Inferior parietal cortex (tissue), 1 donor: ENCODE results near the gene RAB11FIP4.

ENCODE experiments used
- DNase-seq: peaks from one replicate; pipeline ENCODE4 v3.0.0-alpha.2; 2016; ENCODE audit errors: extremely low spot score

The RAB11FIP4 gene

GRCh38 chr17:31387438-31387837 is 4.0 kb upstream of the RAB11FIP4 start:
- DNase-seq = no peak

GRCh38 chr17:31388351-31388750 is 3.1 kb upstream of the RAB11FIP4 start:
- no peak for DNase-seq

GRCh38 chr17:31388770-31389656 is 2.5 kb upstream of the RAB11FIP4 start:
- DNase-seq = peak; percentile 64

- DNase-seq = no peak
Observed at GRCh38 chr17:31389657-31390381, 1.7 kb upstream of the RAB11FIP4 start.

- no peak for DNase-seq
Observed at GRCh38 chr17:31390426-31390747, 1.1 kb upstream of the RAB11FIP4 start.

GRCh38 chr17:31390748-31391495 is 553 bp upstream of the RAB11FIP4 start:
- DNase-seq = no peak

GRCh38 chr17:31392002-31392855 is 754 bp downstream of the RAB11FIP4 start:
- no peak for DNase-seq

DNA sequence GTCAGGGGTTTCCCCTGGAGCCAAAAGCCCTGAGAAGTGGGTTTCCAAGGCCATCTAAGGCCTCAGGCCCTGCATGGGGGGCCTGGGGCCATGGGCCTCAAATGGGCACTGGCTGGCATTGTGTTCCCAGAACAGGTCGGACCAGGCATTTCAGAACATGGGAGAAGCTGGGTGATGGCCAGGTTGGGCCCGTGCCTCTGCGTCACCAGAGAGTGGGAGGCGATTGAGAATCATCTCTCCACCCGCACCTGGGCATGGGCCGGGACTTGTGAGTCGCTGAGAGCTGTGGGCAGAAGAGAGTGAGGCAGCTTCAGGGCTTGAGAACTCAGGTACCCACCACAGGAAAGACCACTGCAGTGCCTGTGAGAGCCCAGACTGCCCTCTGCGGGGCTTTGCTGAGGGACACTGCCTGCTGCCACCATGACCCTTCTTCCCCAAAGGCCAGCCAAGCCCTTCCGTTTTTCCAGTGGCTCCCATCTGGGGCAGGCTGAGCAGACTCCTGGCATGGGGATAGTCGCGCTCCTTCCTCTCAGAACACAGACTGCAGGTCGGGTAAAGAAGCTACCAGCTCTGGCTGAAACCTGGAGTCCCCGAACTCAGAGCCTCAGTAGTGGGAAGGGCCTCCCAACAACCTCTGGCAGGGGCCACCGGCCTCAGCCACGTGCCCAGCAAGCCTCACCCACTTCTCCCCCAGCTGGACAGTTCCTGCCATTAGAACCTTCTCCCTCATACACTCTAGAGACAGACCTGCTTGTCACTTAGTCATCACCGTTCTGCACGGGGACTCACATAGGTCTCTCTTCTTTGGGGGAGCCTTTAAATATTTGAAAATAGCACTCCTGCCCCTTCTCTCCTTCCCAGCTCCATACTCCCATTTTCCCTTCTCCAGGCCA is 1.6 kb downstream of the RAB11FIP4 start:
- DNase-seq = no peak

DNA sequence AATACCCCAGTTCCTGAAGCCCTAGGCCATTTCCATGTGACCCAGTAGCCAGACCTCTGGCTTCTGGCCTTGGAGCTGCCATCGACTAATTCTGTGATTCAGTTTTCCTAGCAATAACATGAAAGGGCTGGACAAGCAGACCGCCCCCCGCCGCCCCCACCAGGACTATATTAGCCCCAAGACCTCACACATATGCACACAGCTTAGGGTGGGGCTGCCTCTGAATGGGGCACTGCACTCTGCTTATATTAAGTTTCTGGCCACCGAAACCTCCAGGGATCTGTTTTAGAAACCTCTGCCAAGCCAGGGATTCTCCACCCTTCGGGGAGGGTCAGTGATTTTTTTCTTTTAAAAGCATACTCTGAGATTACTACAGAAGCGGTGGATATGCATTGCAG is 2.3 kb downstream of the RAB11FIP4 start:
- DNase-seq = no peak

DNA sequence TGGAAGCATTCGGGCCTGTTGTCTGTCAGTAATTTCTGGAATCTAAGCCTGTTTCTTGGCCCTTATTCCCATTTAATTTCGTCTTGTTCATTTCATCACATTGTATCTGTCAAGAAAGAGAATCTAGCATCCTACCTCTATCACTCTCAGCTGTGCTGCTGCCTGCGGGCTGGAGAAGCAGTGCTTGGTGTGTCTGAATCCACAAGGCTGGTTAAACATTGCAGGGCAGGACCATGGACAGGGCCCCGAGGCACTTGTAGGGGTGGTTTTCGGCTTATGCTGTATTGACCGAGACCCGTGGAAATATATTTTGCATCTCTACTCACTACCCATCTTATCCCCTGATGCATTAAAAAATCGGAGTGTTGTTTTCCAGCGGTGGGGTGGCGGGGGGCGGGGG is 3.1 kb downstream of the RAB11FIP4 start:
- DNase-seq = no peak

DNA sequence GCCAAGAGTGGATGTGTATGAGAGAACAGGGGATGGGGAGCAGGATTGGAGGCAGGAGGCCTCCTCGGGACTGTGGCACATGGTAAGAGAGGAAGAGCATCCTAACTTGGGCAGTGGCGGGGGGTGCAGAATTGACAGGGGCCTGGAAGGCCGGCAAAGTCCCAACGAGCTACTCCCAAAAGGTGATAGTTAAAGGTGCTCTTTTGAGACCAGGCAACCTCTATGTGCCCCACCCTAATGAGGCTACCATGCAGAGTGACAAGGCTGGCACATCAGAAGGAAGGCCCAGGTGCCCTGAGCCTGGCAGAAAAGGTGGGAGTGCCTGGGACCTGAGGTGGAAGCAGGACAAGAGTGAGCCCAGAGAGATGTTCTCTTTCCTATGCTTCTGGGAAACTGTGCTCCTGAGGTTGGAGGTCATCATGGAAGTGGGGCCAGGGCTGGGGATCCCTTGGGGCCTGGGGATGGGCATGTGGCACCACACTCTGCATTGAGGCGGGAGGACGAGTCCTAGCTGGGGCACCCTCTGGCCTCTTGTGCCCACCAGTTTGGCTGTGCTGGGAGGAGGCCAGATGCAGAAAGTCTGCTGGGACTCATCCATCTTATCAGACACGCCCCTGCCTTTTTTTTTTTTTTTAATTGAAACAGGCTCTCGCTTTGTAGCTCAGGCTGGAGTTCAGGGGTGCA is 5.9 kb downstream of the RAB11FIP4 start:
- no peak for DNase-seq

- no peak for DNase-seq
Observed at GRCh38 chr17:31398381-31399311, 7.2 kb downstream of the RAB11FIP4 start.

DNA sequence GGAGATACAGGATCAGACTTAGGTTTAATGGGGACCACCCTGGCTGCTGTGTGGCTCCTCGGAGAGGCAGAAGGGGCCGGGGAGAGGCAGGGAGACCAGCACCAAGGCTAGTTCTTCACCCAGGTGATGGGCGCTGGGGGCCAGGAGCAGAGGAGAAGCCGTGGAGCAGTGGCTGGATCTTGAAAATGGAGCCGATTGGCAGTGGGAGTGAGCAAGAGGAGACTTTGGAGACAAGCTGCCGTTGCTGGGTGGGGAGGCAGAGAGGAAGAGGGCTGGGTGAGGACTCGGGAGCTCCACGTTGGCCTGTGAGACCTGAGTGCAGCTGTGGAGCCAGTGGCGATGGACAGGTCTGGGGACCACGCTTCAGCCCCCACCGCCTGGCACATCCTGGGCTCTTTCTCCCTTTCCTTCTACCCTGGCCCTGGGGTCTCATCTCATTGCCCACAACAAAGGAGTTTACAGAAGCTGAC is 9.0 kb downstream of the RAB11FIP4 start:
- DNase-seq = no peak

- DNase-seq = no peak
Observed at GRCh38 chr17:31401456-31402254, 10.2 kb downstream of the RAB11FIP4 start.

DNA sequence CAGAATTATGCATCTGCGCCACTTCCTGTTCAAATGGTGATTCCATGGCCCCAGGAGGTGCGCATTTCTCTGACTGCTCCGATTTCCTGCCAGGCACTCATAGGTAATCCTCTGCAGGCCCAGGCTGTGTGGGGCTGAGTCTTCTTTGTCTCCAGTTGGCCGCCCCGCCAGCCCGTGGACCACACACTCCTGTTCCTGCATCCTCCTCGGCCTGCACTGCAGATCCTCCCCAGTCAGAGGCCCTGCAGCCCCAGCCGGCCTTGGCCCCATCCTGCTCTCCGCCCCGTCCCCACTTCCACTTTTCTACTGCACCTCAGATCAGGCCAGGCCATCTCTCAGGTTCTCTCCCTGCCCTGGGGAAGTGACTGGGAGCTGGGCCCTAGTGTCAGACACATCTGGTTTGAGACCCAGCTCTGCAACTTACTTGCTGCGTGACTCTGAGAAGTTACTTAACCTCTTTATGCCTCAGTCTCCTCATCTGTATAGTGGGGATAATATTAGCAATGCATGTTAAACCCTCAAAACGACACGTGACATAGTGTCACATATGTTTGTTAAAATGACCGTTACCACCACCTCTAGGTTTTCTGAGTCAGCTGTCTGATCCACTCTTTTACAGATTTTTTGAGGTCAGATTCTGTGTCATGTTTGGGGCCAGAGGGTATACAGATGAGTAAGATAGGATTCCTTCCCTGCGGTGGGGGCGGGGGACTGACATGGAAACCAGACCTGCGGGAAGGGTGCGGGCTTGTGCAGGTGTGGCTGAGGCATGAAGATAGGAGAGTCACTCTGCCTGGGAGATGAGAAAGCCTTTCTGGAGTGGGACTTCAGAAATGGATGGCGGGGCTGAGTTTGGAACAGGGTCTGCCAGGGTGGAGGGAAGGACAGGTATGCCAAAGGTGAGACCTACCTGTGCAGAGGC is 12.8 kb downstream of the RAB11FIP4 start:
- no peak for DNase-seq

- no peak for DNase-seq
Observed at GRCh38 chr17:31405890-31406371, 14.5 kb downstream of the RAB11FIP4 start.

DNA sequence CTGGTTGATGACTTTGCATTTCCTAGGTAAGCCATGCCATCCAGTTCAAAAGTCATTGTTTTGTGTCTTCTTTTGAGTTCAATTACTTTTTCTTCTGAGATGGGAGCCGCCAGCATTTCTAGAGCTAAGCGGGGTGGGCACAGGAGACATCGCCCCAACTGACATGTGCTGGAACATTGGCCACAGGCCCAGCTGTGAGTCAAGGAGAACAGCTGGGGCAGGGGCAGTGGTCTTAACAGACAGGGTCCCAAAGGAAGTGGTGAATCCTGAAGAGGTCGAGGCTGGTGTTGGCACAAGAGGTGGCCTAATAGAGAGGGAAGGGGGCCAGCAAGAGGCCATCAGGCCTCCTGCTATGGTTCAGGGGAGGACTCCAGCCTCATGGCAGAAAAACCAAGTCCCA is 17.1 kb downstream of the RAB11FIP4 start:
- no peak for DNase-seq
